ENCODE measurements around the gene ADAMTSL3.

DNA sequence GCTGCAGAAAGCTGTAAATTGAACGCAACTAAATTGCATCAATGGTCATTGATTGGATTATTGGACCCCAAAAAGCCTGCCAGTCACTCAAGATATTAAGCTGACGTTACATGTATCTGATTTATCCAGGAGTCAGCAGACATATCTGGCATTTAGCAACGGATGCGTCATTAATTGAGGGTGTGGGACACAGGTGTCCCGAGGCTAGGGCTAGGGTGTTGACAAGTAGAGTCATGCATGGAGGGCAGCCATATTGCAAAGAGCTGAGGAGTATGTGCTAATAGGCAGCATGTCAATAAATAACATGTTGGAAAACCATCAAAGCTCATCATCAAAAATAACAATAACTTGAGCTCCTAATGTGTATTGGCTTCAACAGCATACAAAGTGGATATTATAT lies 347.1 kb downstream of the ADAMTSL3 start:
- TF ChIP-seq, protein P1, sequence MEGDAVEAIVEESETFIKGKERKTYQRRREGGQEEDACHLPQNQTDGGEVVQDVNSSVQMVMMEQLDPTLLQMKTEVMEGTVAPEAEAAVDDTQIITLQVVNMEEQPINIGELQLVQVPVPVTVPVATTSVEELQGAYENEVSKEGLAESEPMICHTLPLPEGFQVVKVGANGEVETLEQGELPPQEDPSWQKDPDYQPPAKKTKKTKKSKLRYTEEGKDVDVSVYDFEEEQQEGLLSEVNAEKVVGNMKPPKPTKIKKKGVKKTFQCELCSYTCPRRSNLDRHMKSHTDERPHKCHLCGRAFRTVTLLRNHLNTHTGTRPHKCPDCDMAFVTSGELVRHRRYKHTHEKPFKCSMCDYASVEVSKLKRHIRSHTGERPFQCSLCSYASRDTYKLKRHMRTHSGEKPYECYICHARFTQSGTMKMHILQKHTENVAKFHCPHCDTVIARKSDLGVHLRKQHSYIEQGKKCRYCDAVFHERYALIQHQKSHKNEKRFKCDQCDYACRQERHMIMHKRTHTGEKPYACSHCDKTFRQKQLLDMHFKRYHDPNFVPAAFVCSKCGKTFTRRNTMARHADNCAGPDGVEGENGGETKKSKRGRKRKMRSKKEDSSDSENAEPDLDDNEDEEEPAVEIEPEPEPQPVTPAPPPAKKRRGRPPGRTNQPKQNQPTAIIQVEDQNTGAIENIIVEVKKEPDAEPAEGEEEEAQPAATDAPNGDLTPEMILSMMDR (IDR thresholded peaks at IDR 0.05; ENCODE audit: insufficient read depth, low read depth, low read length) = no peak
- no peak for TF ChIP-seq EZH2 (IDR thresholded peaks at IDR 0.05; ENCODE audit: insufficient read depth, low read length)

Measured in astrocyte (in vitro differentiated cells and primary cell).